ENCODE results near the gene AATF.

Gene AATF

DNA sequence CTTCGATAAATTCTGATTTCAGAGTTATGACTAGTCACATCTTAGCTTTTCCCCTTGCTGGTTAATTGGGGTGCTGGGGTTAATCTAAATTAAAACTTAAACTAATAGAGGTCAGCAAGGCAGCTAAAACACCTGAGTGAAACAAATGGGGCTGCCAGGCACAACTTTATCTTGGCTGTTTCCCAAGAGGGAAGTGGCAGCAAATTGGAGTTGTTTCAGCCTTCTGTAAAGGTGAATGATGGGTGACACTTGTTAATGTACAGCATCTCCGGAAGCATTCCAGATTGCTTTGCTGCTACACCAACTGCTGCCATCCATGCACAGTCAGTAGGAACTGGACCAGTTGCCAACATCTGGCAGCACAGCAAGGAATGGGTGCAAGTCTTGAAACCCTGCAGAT is 43.9 kb downstream of the AATF start:
- peak in 1 of 3 experiments; percentile 33 for DNase-seq

DNA sequence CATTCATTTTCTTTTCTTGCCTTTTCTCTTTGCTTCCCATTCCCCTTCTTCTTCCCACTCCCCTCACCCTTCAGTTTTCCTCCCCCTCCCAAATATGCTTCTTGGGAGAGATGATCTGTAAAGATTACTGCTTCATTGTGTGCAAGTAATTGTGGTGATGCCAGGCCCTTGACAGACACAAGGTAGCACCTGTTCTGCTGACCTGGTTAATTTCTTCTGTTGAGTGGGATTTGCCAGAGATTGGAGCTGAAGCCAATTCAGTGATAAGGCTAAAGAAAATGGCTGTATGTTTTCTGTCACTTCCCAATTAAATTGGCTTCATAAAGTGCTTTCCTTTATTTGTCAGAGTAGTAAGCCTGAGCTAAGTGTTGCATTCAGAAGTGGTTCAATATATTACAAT is 44.5 kb downstream of the AATF start:
- DNase-seq = peak in 1 of 3 experiments; percentile 40

DNA sequence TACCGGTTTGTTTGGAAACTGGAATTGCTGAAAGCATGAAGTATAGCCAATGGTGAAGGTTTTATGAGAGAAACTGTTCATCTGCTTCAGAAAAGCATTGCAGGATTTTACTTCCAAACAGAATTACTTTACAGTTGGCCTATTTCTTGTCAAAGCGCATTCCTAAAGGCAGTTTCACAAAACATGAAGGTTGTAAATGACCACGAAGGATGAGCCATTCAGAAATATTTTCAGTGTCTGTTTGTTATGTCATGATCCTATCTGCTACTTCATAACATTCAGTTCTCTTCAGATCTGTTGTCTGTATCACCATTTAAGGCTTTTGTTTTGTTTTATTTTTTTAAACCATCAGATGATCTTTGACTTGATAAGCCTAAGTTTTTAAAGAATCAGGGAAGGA is 45.7 kb downstream of the AATF start:
- no peak for DNase-seq

DNA sequence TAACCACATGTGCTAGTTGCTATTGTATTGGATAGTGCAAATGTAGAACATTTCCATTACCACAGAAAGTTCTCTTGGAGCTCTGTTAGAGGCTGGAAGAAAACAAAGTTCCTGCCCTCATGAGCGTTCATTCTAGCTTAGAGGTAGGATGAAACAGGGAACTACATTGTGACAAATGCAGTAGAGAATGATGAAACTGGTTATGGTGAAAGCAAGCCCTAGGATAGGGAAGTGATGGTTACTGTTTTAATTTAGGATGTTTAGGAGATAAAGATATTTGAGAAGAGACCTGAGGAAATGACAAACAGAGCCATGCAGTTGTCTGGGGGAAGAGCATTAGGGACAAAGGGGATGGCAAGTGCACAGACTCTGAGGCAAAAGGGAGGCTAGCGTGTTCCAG is 50.7 kb downstream of the AATF start:
- no peak for DNase-seq

DNA sequence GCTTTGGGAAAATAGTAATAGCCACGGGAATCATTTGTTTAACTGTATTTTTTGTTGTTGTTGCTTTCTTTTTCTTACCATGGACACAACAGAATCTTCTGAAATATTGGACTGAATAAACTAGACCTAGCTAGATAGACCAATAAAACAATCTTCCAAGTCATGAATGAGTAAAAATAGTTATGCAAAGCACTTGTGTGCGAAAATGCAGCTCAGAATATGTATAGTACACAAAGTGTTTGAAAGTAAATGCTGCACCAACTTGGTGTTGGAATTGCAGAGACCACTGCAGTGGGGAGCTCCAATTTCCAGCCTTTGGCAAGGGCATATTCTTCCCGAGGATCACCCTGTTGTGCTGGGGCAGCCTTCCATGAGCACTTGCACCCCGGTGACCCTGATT is 68.0 kb downstream of the AATF start:
- DNase-seq = no peak

DNA sequence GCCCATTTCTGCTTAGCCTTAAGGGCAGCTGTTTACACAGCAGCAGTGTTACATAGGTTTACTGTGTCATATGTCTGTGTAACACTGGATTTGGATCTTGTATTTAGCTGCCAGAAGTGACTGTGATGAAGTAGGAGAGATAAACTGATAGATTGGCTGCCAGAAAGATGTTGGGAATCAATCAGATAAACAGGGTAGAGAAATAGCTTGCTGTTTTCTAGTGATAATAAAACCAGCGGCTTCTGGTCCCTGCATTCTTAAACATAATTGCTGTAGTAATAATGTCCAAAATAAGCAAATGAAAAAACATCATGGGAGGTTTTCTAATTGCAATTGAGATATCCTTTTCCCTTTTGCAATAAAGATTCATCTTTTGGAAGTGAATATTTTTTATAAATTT is 68.7 kb downstream of the AATF start:
- DNase-seq = no peak

DNA sequence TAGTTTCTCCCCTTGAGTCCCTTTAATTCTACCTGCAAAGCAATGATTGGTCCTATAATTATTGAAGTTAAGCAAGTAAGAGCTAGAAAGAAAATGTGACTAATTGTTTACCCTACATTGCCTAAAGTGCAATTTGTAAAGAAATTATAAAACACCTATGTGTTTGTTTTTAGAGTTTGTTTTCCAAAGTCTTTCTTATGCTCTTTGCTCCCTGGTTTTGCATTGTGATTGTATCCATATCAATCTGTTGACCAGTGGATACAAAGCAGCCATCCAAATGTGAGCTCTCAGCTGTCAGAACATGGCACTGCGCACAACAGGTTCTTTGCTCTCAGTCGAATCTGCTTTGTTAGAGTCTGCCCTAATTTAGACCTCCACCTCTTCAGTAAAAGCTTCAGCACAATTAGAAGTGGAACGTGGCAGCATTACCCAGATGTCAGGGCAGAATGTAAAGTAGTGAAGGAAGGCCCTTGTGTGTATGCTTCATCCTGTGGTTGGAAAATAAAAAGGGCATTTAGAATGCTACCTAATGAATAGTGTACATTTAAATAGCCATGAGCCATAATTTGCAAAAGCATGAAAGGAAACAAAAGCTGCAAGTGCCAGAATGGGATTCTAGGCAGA is 70.5 kb downstream of the AATF start:
- peak in 1 of 3 experiments; percentile 42 for DNase-seq

DNA sequence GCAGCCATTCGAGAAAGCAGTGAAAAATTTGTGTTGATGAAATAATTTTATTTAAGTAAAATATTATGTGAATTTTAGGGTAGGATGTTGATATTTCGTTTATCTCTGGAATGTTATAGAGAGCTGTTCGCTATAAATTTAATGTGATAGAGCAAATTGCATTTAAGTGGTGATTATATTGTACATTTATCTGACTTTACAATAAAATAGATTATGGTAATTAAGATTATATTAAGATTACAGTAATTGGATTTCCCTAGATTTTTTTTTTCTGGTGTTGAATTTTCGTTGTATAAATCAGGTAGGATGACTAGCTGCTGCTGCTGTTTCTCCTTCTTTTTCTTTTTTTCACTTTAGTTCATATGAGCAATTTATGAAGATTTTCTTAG is 71.0 kb downstream of the AATF start:
- no peak for DNase-seq

DNA sequence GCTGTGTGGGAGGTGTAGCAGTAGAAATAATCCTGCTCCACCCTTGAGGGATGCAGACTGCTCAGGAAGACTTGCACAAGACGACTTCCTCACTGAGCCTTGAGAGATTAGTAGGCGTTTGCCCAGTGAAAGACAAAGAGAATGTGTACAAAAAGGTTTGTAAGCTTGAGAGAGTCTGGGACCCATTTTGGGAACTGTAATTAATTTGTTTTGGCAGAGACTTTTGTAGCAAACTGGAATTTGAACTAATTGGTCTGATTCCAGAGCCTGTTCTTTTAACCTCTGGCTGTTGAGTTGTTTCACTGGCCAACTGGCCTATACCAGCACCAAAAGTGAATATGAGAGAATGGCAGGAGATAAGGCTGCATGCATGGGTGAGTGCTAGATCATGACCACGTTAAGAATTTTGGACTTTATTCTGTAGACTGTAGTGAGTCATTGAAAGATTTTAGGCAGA is 75.5 kb downstream of the AATF start:
- DNase-seq = no peak

DNA sequence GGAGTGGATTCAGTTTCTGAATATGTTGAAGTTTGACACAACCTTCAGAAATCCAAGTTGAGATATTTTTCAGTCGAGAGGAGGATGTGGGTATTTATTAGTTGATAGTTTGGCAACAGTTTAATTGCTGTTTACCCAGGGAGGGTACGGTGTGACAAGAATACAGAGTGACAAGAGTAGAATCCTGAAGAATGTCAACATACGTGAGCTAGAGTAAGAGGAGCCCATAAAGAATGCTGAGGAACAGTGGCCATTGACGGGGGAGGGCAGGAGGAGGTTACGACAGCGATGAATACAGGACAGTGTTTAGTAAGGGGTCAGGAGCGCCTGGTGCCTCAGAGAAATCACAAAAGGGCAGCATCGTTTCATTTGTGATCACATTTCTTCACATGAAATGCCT is 76.5 kb downstream of the AATF start:
- DNase-seq = no peak

DNA sequence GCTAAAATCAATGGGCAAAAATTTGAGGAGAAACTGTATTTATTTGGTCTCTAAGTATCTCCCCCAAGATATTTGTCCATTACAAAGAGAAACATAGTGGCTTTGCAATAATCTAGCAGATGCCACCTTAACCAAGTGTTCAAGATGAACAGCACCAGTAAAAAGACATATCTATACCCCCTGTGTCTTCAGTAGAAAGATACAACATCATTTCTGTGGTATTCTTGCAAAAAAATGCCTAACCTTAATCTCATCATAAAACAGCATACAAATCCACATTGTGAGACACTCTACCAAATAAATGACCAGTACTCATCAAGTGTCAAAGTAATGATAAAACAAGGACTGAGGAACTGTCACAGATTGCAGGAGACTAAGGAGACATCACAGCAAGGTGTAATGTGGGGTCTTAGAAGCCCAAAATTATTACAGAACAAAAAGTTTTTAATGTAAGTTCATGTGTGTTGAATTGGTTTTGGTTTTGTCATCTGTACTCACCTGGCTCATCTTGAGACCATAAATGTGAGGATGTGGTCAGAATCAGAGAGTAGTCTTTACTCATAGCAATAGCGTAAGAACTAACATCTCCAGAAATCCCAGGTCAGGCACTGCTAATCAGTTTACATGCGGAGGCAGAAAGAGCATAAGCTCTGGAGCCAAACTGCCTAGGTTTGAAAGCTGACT is 77.2 kb downstream of the AATF start:
- DNase-seq = no peak

DNA sequence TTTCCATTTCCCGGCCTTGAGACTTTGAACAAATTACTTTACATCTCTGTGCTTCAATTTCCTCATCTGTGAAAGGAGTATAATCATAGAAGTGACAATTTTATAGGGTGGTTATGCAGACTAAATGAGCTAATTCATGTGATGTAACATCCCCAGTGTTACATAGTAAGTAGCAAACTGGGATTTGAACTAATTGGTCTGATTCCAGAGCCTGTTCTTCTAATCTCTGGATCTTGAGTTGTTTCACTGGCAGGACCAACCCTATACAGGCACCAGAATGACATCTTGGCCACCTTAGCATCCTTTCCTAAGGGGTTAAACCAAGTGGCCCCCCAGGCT is 77.7 kb downstream of the AATF start:
- no peak for DNase-seq

DNA sequence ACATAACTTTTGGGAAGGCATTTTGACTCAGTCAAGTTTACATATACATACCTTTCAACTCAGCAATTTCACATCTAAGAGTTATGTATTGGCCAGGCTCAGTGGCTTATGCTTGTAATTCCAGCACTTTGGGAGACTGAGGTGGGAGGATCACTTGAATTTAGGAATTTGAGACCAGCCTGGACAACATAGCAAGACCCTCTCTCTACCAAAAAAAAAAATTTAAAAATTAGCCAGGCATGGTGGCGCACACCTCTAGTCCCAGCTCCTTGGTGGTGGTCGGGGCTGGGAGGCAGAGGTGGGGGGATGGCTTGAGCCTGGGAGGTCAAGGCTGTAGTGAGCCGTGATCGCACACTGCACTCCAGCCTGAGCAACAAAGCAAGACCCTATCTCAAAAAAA is 79.3 kb downstream of the AATF start:
- no peak for DNase-seq

DNA sequence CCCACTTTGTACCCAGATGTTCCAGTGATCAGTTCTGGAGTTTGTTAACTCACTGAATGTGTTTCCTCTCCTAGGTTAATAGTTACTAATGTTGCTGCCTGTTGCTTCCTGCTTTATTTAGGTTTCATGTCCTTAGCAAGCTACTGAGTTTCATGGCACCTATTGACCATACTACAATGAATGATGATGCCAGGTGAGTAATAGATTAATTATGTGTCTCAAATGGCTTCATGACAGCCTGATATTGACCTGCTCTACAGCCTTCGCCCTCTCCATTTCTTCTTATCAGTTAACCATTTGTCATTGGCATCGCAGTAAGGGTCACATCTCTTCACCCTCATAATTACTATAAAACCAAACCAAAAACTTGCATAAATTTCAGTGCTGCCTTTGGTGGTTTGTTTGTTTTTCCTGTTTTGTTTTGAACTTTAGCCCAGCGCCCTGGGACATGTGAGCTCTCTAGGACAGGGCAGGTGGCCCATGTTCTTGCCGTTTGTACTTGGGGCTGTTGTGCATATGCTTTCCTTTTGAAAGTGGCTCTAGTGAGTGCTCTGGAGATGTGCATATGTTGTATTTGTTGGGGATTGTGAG is 82.8 kb downstream of the AATF start:
- DNase-seq = no peak

DNA sequence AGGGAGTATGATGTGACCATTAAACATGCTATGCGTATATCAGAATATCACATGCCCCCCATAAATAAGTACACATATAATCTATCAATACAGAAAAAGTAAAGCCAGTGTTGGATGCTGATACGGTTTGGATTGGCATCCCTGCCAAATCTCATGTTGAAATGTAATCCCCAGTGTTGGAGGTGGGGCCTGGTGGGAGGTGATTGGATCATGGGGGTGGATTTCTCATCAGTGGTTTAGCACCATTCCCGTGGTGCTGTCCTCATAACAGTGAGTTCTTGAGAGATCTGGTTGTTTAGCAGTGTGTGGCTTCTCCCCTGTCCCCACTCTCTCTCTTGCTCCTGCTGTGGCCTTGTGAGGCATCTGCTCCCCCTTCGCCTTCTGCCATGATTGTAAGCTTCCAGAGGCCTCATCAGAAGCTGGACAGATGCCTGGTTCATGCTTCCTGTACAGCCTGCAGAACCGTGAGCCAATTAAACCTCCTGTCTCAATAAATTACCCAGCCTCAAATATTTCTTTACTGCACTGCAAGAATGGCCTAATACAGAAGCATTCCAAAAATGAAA is 88.9 kb downstream of the AATF start:
- no peak for DNase-seq

DNA sequence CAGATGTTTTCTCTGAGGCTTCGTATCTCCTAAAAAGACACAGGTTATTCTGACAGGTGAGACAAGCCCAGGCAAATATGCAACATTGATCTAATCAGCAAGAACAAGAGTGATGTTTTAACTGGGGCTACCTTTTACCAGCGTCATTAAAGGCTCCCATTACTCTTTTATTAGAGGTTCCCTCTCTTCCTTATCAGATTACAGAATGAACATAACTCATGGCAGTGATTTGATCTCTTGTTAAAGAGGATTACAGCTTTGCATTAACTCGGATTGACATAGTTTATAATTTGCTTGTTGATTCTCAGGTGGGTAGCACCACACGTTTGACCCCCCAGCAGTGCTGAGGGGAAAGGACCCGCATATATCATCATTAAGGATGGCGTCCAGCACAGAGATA is 90.5 kb downstream of the AATF start:
- DNase-seq = peak in 2 of 3 experiments; percentile 15 to 63

DNA sequence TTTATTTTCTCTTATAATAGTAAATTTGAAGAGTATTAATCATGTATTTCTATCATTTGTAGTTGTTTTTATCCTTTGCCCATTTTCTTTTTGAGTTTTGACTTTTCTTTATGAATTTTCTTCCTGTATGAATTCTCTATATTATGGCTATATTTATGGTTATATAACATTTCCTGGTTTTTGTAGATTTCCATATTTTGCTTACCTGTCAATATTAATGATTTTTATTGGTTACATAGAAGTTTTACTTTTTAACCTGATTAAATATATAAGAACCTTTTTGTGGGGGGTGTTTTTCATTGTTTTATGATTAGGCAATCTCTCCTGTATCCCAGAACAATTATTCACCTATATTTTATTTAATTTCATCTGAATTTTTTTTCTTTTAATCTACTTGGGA is 93.2 kb downstream of the AATF start:
- no peak for DNase-seq

DNA sequence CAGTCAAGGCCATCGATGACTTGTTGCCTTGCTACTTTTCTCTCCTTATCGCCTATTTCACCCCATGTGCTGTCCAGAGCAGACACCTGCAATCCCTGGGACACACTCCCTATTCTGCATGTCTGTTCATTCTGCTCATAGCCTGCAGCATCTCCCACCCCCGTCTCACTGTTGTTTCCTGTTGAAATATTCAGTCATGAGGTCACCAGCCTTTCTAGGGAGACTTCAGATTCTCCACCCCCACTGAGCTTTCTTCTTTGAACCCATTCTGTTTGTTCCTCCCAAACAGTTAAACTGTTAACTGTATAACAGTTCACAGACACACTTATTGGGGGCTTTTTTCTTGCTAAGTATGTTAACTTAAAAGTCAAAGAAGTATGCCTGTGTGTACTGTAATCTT is 94.4 kb downstream of the AATF start:
- no peak for DNase-seq

DNA sequence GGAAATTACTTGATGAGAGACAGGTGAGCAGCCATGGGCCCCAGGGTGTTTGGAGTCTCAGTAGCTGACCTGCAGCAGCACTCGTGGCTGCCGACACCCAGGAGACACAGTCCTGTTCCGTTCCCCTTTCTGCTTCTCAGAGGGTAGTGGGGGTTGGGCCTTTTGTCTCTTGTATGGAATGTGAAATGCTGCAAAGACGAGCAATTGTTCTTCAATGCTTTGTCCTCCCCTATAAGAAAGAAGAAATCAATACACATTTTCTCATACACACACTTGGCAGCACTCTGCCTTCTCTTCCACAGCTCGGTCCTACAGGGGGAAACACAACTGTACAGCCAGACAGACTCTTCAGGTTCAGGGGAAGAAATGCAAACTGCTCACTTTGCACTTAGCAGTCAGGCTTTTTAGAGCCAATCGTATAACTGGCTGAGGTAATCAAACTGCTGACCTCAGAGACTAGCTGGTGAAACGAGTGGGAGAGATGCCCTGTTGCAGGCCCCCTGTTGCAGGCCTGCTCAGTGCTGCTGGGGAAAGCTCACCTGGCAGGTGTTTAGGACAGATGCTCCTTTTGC is 96.7 kb downstream of the AATF start:
- peak in 1 of 3 experiments; percentile 61 for DNase-seq

DNA sequence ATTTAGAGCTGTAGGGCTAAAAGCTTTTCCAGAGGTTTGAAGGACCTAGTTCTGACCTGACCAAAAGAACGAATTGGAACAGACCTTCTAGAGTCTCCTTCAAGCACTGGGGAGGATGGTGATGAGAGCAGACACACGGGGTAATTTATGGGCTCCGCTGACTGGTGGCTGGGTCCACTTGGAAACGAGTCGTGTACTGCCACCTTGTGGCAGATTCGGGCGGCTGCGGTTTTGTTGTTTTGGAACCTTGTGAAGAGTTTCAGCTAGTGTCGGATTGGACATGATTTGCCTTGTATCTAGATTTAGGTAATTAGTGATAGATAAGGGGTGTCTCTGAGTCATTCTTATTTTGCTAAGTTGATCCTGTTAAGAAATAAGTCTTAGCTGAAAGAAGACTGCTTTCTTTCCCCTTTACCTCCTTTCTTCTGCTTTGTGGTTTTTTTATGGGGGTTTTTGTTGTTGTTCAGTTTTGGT is 98.9 kb downstream of the AATF start:
- peak; percentile 78 to 93 (median 92) for DNase-seq

DNA sequence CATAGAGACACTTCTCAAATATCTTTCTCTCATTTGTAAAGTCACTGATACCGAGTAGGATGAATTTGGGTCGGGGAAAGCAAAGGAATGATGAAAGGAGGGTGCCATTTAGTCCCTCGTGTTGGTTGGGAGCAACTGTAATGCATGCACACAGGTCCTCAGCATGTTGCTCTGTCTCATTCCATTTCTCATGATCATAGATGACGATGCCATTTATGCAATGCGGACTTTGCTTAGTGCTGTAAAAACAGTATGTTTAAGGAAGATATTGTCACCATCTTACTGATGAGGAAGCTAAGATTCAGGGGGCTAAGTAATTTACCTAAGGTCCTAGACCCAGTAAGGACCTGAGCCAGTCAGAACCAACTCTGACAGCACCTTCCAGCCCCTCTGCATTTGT is 100.1 kb downstream of the AATF start:
- DNase-seq = no peak

DNA sequence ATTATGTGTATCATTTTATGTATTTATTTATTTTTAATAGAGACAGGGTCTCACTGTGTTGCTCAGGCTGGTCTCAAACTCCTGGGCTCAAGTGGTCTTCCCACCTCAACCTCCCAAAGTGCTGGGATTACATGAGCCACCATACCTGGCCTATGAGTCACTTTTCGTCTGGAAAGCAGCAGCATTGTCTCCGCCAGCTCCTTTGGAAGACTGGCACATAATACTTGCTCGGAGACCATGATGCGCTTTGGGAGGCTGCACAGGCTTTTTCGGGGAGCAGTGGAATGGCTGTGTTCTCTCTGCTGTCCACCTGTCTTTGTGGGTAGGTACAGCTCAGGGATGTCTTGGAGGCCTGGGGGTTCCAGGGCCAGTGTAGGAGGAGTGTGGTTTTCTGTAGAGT is 102.2 kb downstream of the AATF start:
- no peak for DNase-seq

DNA sequence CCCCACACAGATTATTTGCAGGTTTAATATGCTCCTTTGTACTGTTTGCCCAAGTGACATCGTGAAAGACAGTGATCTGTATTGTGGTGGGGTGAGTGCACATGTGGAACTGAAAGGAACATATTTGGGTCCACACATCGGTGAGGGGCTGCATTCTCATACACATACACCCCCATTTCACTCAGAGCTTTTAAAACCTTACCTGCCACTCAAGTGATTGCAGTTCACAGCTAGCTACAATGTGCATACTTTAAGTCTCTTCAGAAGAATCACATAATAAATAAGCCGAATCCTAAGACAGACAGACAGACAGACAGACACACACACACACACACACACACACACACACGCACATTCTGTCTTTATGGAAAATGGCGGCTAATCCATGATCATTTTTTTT is 102.6 kb downstream of the AATF start:
- no peak for DNase-seq

DNA sequence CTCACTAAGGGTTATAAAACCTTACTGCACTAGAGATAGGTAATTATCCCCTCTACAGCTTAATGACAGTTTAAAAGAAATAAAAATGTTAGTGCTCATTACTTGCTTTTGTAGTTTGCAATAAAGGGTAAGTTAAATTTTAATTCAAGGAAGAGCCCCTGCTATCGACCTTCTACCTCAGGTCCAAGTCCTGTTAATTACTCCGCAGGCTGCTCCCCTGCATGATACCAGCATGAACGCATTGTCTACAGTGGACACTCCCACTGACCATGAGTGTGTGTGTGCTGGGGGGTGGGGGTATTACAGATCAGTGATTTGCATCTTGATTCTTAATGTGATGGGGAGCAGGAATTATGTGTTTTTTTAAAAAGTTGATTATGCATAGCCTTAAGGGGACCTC is 103.1 kb downstream of the AATF start:
- DNase-seq = no peak

Data from NCI-H1417 (cell line).